ENCODE data around the gene EPN3.

EPN3 gene

DNA sequence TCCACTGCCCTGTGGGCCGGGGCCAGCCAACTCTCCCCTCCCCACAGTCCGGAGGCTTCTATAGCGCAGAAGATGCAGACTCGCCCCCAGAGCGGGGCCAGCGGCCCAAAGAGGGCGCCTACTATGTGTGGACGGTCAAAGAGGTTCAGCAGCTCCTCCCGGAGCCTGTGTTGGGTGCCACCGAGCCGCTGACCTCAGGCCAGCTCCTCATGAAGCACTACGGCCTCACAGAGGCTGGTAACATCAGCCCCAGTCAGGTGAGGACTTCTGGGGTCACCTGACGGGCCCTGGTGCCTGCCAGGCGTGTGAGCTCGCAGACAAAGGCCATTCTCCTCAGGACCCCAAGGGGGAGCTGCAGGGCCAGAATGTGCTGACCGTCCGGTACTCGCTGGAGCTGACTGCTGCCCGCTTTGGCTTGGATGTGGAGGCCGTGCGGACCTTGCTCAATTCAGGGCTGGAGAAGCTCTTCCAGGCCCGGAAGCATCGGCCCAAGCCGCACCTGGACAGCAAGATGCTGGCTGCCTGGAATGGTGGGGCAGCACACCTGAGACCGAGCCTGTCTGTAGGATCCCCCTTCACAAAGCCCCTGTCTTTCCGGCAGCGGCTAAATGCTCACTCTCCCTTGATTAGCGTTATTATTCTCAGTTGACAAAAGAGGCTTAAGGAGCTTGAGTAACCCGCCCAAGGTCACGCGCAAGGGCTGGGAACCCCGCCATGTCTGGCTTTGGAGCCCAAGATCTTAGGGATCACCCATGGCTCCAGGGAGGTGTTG, 18.3 kb downstream of the EPN3 start:
- no peak overlapping the region for H3K27ac ChIP-seq (ENCODE audit: low read depth, low read length)
- H3K9me3 ChIP-seq (ENCODE audit: insufficient read depth, low read length): no peaks in the 10 kb centered on the region
- no peak overlapping the region for H3K4me2 ChIP-seq (ENCODE audit: low read depth, low read length, poor library complexity, severe bottlenecking)
- no peak overlapping the region for H2AFZ ChIP-seq (ENCODE audit: low read depth, low read length, severe bottlenecking)
- no peaks in the 10 kb centered on the region for H3K36me3 ChIP-seq (ENCODE audit: low read length)
- H3F3A ChIP-seq (ENCODE audit: insufficient read depth): no peaks in the 10 kb centered on the region
- no peak overlapping the region for H3K9ac ChIP-seq (ENCODE audit: low read length)
- H4K20me1 ChIP-seq (ENCODE audit: low read depth, low read length): no peaks in the 10 kb centered on the region
- H3K9me2 ChIP-seq (replicated peaks; ENCODE audit: insufficient read depth, low read length): no peaks in the 10 kb centered on the region
- H3K27me3 ChIP-seq (ENCODE audit: low read length): no peaks in the 10 kb centered on the region
- H3K79me2 ChIP-seq (ENCODE audit: insufficient read depth, low read length): no peaks in the 10 kb centered on the region
- TF ChIP-seq, protein P1, sequence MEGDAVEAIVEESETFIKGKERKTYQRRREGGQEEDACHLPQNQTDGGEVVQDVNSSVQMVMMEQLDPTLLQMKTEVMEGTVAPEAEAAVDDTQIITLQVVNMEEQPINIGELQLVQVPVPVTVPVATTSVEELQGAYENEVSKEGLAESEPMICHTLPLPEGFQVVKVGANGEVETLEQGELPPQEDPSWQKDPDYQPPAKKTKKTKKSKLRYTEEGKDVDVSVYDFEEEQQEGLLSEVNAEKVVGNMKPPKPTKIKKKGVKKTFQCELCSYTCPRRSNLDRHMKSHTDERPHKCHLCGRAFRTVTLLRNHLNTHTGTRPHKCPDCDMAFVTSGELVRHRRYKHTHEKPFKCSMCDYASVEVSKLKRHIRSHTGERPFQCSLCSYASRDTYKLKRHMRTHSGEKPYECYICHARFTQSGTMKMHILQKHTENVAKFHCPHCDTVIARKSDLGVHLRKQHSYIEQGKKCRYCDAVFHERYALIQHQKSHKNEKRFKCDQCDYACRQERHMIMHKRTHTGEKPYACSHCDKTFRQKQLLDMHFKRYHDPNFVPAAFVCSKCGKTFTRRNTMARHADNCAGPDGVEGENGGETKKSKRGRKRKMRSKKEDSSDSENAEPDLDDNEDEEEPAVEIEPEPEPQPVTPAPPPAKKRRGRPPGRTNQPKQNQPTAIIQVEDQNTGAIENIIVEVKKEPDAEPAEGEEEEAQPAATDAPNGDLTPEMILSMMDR (IDR thresholded peaks at IDR 0.05; ENCODE audit: insufficient read depth, low read length, poor library complexity, severe bottlenecking): peak; percentile 65
- no peak for TF ChIP-seq EZH2phosphoT487 (conservative IDR thresholded peaks at IDR 0.05; ENCODE audit: low read length)
- H3K4me3 ChIP-seq (ENCODE audit: insufficient read depth, low read length, poor library complexity, severe bottlenecking): no peak overlapping the region

DNA sequence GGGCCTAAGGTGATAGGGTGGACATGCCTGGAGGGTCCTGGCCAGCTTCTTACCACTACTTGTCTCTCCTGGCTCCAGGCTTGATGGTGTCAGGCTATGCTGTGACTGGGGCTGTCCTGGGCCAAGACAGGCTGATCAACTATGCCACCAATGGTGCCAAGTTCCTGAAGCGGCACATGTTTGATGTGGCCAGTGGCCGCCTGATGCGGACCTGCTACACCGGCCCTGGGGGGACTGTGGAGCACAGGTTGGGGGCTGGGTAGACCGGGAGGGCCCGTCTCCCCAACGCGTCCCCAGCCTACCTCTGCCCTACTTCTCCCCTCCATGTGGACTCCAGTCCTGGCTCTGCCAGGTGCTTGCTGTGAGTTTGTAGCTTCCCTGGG, 18.9 kb downstream of the EPN3 start:
- H3K27me3 ChIP-seq (ENCODE audit: low read length): no peaks in the 10 kb centered on the region
- no peak overlapping the region for H3K27ac ChIP-seq (ENCODE audit: low read depth, low read length)
- H3K79me2 ChIP-seq (ENCODE audit: insufficient read depth, low read length): no peaks in the 10 kb centered on the region
- H4K20me1 ChIP-seq (ENCODE audit: low read depth, low read length): no peaks in the 10 kb centered on the region
- no peaks in the 10 kb centered on the region for H3F3A ChIP-seq (ENCODE audit: insufficient read depth)
- H3K4me2 ChIP-seq (ENCODE audit: low read depth, low read length, poor library complexity, severe bottlenecking): no peak overlapping the region
- H2AFZ ChIP-seq (ENCODE audit: low read depth, low read length, severe bottlenecking): no peak overlapping the region
- no peaks in the 10 kb centered on the region for H3K9me2 ChIP-seq (replicated peaks; ENCODE audit: insufficient read depth, low read length)
- TF ChIP-seq, protein P1 (IDR thresholded peaks at IDR 0.05; ENCODE audit: insufficient read depth, low read length, poor library complexity, severe bottlenecking): no peak
- no peak for TF ChIP-seq EZH2phosphoT487 (conservative IDR thresholded peaks at IDR 0.05; ENCODE audit: low read length)
- H3K9ac ChIP-seq (ENCODE audit: low read length): no peak overlapping the region
- no peak overlapping the region for H3K4me3 ChIP-seq (ENCODE audit: insufficient read depth, low read length, poor library complexity, severe bottlenecking)
- H3K9me3 ChIP-seq (ENCODE audit: insufficient read depth, low read length): no peaks in the 10 kb centered on the region
- H3K36me3 ChIP-seq (ENCODE audit: low read length): no peaks in the 10 kb centered on the region

DNA sequence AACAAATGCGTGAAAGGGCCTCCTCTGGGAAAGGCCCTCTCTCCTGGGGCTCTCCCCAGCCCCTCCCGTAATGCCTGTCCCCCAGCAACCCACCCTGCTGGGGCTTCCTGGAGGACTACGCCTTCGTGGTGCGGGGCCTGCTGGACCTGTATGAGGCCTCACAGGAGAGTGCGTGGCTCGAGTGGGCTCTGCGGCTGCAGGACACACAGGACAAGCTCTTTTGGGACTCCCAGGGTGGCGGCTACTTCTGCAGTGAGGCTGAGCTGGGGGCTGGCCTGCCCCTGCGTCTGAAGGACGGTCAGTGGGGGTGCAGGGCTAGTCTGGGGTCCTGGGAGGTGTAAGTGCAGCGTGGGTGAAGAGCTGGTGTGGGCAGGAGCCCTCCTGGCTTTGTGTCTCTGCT, 19.3 kb downstream of the EPN3 start:
- Histone ChIP-seq H3K4me3 (ENCODE audit: insufficient read depth, low read length, poor library complexity, severe bottlenecking) (no peak overlapping the region), H3K9ac (ENCODE audit: low read length) (no peak overlapping the region), H3K9me2 (replicated peaks; ENCODE audit: insufficient read depth, low read length) (no peaks in the 10 kb centered on the region), H3K27me3 (ENCODE audit: low read length) (no peaks in the 10 kb centered on the region), H2AFZ (ENCODE audit: low read depth, low read length, severe bottlenecking) (no peak overlapping the region), H3K36me3 (ENCODE audit: low read length) (no peaks in the 10 kb centered on the region), H3K79me2 (ENCODE audit: insufficient read depth, low read length) (no peaks in the 10 kb centered on the region), H4K20me1 (ENCODE audit: low read depth, low read length) (no peaks in the 10 kb centered on the region), H3K27ac (ENCODE audit: low read depth, low read length) (no peak overlapping the region), H3K9me3 (ENCODE audit: insufficient read depth, low read length) (no peaks in the 10 kb centered on the region), H3K4me2 (ENCODE audit: low read depth, low read length, poor library complexity, severe bottlenecking) (no peak overlapping the region), H3F3A (ENCODE audit: insufficient read depth) (no peaks in the 10 kb centered on the region)
- TF ChIP-seq EZH2phosphoT487 (conservative IDR thresholded peaks at IDR 0.05; ENCODE audit: low read length): no peak
- TF ChIP-seq, protein P1 (IDR thresholded peaks at IDR 0.05; ENCODE audit: insufficient read depth, low read length, poor library complexity, severe bottlenecking): no peak
